ENCODE results near the gene CENPB.

GRCh38 chr20:3811467-3812258, 25.1 kb upstream of the CENPB start:
- TF ChIP-seq EZH2 (IDR thresholded peaks at IDR 0.05; ENCODE audit: insufficient read depth, poor library complexity, severe bottlenecking) (no peak), EZH2phosphoT487 (IDR thresholded peaks at IDR 0.05; ENCODE audit: insufficient read depth, low read depth) (no peak)

All from GM23248 (cell line).